AG10803 (cell line): ENCODE measurements around the gene SLC46A3.

Source experiments
- DNase-seq: peaks from one replicate; pipeline ENCODE4 v3.0.0; 2010; ENCODE audit warnings: low read depth
- H3K4me3 ChIP-seq: 2 replicates; pipeline ENCODE4 v1.5.1; 2011; ENCODE audit warnings: mild to moderate bottlenecking, low read length, control low read depth
- TF ChIP-seq, protein P1 (sequence below): conservative IDR thresholded peaks from 2 replicates; pipeline ENCODE4 v1.5.1; 2011; ENCODE audit warnings: mild to moderate bottlenecking, low read length, control low read depth, inconsistent platforms

SLC46A3 gene

DNA sequence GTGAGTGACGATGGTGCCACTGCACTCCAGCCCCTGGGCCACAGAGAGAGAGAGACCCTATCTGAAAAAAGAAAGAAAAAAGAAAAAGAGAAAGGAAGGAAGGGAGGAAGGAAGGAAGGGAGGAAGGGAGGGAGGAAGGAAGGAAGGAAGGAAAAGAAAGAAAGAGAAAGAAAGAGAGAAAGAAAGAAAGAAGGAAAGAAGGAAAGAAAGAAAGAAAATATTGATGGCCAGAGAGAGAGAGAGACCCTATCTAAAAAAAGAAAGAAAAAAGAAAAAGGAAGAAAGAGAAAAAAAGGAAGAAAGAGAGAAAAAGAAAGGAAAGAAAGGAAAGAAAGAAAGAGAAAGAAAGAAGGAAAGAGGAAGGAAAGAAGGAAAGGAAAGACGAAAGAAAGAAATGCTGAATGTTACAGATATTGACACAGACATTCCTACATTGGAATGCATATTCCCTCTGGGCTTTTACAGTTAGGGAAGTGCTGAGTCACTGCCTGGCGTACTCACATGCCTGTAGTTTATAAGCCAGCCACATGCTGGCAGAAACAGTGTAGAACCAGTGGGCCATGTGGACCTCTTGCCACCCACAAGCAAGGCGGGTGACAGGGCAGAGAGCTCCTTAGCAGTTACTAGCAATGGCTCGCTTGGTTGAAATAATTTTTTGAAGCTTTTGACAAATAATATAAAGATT lies 34.6 kb upstream of the SLC46A3 start:
- peak; percentile 96 for DNase-seq
- TF ChIP-seq, protein P1, sequence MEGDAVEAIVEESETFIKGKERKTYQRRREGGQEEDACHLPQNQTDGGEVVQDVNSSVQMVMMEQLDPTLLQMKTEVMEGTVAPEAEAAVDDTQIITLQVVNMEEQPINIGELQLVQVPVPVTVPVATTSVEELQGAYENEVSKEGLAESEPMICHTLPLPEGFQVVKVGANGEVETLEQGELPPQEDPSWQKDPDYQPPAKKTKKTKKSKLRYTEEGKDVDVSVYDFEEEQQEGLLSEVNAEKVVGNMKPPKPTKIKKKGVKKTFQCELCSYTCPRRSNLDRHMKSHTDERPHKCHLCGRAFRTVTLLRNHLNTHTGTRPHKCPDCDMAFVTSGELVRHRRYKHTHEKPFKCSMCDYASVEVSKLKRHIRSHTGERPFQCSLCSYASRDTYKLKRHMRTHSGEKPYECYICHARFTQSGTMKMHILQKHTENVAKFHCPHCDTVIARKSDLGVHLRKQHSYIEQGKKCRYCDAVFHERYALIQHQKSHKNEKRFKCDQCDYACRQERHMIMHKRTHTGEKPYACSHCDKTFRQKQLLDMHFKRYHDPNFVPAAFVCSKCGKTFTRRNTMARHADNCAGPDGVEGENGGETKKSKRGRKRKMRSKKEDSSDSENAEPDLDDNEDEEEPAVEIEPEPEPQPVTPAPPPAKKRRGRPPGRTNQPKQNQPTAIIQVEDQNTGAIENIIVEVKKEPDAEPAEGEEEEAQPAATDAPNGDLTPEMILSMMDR: peak; percentile 41
- H3K4me3 ChIP-seq: no peak overlapping the region

DNA sequence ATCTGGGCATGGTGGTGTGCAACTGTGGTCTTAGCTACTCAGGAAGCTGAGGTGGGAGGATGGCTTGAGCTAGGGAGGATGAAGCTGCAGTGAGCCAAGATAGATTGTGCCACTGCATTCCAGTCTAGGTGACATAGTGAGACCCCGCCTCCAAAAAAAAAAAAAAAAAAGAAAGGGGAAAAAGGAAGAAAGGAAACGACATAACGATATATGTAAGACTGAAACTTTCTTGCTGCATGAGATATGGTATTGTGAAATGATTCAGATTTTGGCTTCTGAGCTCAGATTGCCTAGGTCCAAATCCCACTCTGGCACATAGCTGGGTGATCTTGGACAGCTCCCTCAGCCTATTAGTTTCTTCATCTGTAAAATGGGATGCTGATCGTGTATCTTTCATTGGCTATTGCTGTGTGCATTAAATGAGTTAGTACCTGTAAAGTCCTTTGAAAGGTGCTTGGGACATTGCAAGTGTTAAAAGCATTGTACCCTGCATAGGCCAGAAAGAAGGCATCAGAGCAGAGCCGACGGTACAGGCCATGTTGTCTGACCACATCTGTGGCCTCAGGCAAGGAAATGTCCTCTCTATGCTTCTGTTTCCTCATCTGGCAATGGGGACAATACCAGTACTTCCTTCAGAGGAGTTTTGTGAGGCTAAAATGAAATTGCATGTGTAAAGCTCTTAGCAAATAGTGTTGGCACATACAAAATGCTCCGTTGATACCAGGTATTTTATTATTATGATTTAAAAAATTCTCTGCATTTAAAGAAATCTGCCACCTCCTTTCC lies 32.6 kb upstream of the SLC46A3 start:
- H3K4me3 ChIP-seq: no peak overlapping the region
- TF ChIP-seq, protein P1: no peak
- DNase-seq: peak; percentile 13

DNA sequence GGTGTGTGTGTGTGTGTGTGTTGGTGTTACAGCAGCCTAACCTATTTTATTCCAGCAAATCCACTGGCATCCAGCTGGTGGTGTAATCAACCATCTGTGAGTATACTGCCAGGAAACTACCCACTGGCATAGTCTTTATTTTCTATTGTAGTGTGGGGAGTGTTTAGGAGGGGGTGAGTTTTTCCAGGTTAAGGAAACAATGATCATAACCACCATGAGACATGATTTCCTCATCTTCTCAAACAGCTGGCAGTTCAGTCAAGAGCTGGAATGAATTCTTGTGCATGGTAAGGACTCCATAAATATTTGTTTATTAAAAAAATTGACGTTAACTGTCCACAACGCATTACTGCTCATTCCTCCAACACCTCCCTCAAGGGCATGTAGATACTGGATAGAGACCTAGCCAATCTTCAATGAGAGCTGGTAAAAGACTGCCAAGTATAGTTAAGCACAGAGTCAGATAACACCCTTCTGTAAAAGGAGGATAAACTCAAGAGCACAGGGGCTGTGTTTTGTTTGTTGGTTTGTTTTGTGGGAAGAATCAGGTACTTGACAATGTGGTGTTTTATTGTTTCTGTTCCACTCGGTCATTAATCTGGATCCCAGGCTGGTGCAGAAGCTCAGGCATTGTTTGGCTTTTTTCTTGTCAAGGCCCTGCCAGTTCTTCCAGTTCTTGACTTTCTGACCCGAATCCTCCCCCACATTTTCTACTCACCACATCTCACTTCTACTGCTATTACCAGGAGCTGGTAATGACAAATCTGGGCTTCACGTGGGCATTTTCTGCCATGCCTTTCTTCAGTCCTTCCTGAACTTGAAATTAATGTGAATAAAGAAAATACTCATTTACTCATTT lies 31.6 kb upstream of the SLC46A3 start:
- TF ChIP-seq, protein P1: no peak
- DNase-seq: peak; percentile 46
- no peak overlapping the region for H3K4me3 ChIP-seq

GRCh38 chr13:28747851-28748250 lies 29.1 kb upstream of the SLC46A3 start:
- TF ChIP-seq, protein P1: no peak
- no peak overlapping the region for H3K4me3 ChIP-seq
- no peak for DNase-seq

DNA sequence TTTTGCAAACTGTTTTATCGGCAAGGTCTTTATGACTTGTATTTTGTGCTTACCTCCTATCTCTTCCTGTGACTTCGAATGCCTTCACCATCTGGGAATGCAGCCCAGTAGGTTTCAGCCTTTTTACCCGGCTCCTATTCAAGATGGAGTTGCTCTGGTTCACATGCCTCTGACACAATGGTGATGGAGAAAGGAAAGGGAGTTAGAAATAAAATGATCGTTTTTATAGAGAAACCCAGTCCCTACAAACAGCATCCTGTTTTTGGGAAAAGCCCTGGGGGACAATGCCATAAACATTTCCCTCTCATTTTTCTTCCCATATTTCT lies 27.5 kb upstream of the SLC46A3 start:
- TF ChIP-seq, protein P1: no peak
- no peak for DNase-seq
- no peak overlapping the region for H3K4me3 ChIP-seq

- TF ChIP-seq, protein P1: no peak
- no peak for DNase-seq
- H3K4me3 ChIP-seq: no peak overlapping the region
Measured at GRCh38 chr13:28744656-28745055, 25.9 kb upstream of the SLC46A3 start.
